ENCODE measurements around the gene RDH11.

DNA sequence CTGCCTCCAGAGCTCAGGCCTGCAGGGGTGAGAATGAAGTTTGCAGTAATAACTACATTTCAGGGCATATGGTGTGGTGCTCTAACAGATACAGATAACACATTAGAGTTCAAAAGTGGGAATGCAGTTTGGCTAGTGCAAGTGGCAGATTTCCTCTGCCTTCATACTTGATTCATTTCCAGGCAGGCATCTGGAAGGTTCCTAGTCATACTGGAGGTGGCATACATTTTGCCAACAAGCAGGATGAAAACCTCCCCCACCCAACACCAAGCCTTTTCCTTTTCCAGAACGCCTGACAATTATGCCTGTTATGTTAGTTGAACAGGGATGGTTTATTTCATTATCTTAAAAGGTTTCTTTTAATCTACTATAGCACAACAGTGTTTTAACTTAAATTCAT lies 45.4 kb downstream of the RDH11 start:
- TF ChIP-seq, protein P1, sequence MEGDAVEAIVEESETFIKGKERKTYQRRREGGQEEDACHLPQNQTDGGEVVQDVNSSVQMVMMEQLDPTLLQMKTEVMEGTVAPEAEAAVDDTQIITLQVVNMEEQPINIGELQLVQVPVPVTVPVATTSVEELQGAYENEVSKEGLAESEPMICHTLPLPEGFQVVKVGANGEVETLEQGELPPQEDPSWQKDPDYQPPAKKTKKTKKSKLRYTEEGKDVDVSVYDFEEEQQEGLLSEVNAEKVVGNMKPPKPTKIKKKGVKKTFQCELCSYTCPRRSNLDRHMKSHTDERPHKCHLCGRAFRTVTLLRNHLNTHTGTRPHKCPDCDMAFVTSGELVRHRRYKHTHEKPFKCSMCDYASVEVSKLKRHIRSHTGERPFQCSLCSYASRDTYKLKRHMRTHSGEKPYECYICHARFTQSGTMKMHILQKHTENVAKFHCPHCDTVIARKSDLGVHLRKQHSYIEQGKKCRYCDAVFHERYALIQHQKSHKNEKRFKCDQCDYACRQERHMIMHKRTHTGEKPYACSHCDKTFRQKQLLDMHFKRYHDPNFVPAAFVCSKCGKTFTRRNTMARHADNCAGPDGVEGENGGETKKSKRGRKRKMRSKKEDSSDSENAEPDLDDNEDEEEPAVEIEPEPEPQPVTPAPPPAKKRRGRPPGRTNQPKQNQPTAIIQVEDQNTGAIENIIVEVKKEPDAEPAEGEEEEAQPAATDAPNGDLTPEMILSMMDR (IDR thresholded peaks at IDR 0.05): no peak
- TF ChIP-seq GABPA (IDR thresholded peaks at IDR 0.05; ENCODE audit: low read depth) (no peak), FOXM1 (IDR thresholded peaks at IDR 0.05; ENCODE audit: low read depth) (no peak), RFX5 (IDR thresholded peaks at IDR 0.05; ENCODE audit: low read length) (no peak), SIN3A (IDR thresholded peaks at IDR 0.05; ENCODE audit: borderline replicate concordance, low read depth, low read length) (no peak), TAF1 (IDR thresholded peaks at IDR 0.05; ENCODE audit: borderline replicate concordance, low read depth, low read length) (no peak), EP300 (IDR thresholded peaks at IDR 0.05; ENCODE audit: borderline replicate concordance in 1 of 2, low read depth in 1 of 2, low read length in 1 of 2) (no peak), POLR2AphosphoS5 (IDR thresholded peaks at IDR 0.05; ENCODE audit: low read depth, low read length) (no peak), TEAD4 (IDR thresholded peaks at IDR 0.05; ENCODE audit: borderline replicate concordance, insufficient read depth) (no peak), ELF1 (IDR thresholded peaks at IDR 0.05) (no peak)
- TF ChIP-seq, protein P2, sequence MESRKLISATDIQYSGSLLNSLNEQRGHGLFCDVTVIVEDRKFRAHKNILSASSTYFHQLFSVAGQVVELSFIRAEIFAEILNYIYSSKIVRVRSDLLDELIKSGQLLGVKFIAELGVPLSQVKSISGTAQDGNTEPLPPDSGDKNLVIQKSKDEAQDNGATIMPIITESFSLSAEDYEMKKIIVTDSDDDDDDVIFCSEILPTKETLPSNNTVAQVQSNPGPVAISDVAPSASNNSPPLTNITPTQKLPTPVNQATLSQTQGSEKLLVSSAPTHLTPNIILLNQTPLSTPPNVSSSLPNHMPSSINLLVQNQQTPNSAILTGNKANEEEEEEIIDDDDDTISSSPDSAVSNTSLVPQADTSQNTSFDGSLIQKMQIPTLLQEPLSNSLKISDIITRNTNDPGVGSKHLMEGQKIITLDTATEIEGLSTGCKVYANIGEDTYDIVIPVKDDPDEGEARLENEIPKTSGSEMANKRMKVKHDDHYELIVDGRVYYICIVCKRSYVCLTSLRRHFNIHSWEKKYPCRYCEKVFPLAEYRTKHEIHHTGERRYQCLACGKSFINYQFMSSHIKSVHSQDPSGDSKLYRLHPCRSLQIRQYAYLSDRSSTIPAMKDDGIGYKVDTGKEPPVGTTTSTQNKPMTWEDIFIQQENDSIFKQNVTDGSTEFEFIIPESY (IDR thresholded peaks at IDR 0.05; ENCODE audit: borderline replicate concordance, low read depth): no peak
- TF ChIP-seq, protein P3, sequence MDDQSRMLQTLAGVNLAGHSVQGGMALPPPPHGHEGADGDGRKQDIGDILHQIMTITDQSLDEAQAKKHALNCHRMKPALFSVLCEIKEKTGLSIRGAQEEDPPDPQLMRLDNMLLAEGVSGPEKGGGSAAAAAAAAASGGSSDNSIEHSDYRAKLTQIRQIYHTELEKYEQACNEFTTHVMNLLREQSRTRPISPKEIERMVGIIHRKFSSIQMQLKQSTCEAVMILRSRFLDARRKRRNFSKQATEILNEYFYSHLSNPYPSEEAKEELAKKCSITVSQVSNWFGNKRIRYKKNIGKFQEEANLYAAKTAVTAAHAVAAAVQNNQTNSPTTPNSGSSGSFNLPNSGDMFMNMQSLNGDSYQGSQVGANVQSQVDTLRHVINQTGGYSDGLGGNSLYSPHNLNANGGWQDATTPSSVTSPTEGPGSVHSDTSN (IDR thresholded peaks at IDR 0.05): no peak
- TF ChIP-seq, protein P4, sequence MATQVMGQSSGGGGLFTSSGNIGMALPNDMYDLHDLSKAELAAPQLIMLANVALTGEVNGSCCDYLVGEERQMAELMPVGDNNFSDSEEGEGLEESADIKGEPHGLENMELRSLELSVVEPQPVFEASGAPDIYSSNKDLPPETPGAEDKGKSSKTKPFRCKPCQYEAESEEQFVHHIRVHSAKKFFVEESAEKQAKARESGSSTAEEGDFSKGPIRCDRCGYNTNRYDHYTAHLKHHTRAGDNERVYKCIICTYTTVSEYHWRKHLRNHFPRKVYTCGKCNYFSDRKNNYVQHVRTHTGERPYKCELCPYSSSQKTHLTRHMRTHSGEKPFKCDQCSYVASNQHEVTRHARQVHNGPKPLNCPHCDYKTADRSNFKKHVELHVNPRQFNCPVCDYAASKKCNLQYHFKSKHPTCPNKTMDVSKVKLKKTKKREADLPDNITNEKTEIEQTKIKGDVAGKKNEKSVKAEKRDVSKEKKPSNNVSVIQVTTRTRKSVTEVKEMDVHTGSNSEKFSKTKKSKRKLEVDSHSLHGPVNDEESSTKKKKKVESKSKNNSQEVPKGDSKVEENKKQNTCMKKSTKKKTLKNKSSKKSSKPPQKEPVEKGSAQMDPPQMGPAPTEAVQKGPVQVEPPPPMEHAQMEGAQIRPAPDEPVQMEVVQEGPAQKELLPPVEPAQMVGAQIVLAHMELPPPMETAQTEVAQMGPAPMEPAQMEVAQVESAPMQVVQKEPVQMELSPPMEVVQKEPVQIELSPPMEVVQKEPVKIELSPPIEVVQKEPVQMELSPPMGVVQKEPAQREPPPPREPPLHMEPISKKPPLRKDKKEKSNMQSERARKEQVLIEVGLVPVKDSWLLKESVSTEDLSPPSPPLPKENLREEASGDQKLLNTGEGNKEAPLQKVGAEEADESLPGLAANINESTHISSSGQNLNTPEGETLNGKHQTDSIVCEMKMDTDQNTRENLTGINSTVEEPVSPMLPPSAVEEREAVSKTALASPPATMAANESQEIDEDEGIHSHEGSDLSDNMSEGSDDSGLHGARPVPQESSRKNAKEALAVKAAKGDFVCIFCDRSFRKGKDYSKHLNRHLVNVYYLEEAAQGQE (IDR thresholded peaks at IDR 0.05; ENCODE audit: low read depth, low read length): no peak

Measured in SK-N-SH (cell line).